Muscle of back (tissue), 13 donors: ENCODE measurements around the gene PTAFR. TPM values are rescaled to one million over a fixed set of nuclear protein-coding genes. Genes with fewer than 3 reads are reported as not detected.

Source experiments
- DNase-seq, 3 donors: peaks; one replicate each; pipeline versions ENCODE4 v3.0.0 to v3.0.0-alpha.2; 2013
- long read RNA-seq, 9 donors: transcript quantifications; one replicate each; lab custom pipeline, GENCODE V29; 2026
- polyA plus RNA-seq, 10 donors: library from polyadenylated mRNA; unstranded; fragments of 120-200 nt; gene quantifications; one replicate each; pipeline ENCODE4 v1.2.1, GENCODE V29; 2013; ENCODE audit not compliant: insufficient read length in 10 of 10

Gene PTAFR, protein sequence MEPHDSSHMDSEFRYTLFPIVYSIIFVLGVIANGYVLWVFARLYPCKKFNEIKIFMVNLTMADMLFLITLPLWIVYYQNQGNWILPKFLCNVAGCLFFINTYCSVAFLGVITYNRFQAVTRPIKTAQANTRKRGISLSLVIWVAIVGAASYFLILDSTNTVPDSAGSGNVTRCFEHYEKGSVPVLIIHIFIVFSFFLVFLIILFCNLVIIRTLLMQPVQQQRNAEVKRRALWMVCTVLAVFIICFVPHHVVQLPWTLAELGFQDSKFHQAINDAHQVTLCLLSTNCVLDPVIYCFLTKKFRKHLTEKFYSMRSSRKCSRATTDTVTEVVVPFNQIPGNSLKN
- 1 to 10 TPM; 1.5 to 2.6 (median 2.0) TPM for polyA plus RNA-seq
- long read RNA-seq, donor 1, full-length matches to known transcripts, result 1 of 1 reads
- long read RNA-seq, donor 1, partial matches to known transcripts, result 0 of 1 reads
- long read RNA-seq, donor 1, other reads (novel, unspliced or antisense), result 0 of 1 reads
- long read RNA-seq, donor 2, full-length matches to known transcripts, result 1 of 1 reads
- long read RNA-seq, donor 2, partial matches to known transcripts, result 0 of 1 reads
- long read RNA-seq, donor 2, other reads (novel, unspliced or antisense), result 0 of 1 reads
- long read RNA-seq, donor 3, result 0 reads
- long read RNA-seq, donor 4, result 0 reads
- long read RNA-seq, donor 5, result 0 reads
- long read RNA-seq, donor 6, full-length matches to known transcripts, result 1 of 1 reads
- long read RNA-seq, donor 6, partial matches to known transcripts, result 0 of 1 reads
- long read RNA-seq, donor 6, other reads (novel, unspliced or antisense), result 0 of 1 reads
- long read RNA-seq, donor 7, result 0 reads
- long read RNA-seq, donor 8, result 0 reads
- long read RNA-seq, donor 9, result 0 reads

DNA sequence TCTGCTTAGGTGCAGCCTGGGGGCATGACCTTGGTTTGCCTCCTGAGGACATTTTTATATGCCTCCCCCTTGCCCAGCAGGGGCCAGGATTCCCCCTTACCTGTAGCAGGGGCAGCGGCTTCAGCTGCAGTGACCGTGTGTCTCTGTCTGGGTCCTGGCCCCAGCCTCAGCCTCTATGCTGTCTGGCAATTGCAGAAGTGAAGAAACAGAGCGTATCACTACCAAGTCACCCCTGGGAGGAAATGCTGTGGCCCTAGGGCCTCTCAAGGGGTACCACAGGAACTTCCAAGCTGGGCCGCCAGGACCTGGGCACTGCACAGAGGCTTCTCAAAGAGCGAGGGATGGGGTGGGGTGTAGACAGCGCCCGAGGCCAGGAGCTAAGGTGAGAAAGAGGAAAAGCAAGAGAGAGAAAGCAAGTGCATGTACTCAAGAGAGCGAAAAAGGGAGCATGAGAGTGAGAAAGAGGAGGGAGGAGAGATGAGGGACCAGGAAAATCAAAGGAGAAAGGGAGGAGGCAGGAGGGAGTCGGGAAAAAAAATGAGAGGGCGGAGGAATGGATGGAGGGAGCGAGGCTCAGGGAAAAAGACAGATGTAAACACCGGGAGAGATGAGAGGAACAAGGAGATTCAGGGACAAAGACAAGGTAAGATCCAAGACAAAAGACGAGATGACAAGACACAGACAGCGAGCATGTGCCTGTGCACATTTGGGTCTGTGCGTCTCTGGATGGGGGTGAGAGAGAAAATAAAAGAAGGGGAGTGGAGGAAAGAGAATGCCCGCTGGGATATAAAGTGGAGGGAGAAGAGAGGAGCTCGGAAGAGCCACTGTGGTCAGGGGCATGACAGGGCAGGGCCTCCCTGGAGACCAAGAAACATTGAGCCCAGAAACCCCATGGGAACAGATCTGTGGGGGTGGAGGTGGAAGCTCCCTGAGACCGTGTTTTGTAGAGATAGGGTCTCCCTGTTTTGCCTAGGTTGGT is at the start of gene PTAFR:
TSS of gene PTAFR (minus strand) at position 199 of the 979 bp plus-strand sequence. CDS start 25,669 bp downstream, outside the sequence.
- no peak for DNase-seq

DNA sequence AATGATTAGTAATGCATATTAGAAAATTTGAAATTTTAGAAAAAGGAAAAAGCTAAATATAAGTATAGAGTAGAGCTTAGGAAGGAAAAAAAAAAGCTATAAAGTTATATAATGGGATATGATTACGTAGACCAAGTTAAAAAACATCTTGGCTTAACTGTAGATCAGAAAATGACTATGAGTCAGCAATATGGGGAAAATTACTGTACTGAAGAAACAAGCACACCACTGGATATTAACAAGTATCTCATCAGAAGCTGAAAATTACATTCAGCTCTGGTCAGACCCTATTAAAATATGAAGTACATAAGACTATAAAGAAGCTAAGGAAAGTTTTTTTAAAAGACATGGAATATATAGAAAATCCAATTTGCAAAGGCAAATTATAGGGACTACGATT is 36.8 kb upstream of the PTAFR start:
- DNase-seq, result no peak

DNA sequence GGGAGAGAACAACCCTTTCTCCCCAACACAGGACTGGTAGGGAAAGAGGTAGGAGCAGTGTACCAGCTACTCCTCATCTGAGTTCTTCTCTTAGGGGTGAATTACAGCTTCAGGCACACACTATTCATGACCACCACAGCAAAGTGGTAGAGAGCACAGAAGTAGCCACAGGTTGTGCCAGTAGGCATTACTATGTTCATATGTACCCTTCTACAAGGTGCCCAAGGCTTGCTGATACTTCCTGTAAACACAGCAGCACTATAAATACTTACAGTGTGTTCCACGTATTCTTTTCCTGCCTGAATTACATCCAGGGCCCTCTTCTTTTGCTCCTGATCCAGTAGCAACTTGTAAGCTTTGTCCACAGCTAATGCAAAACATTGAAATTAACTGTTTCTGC is 33.2 kb upstream of the PTAFR start:
- DNase-seq, result no peak

DNA sequence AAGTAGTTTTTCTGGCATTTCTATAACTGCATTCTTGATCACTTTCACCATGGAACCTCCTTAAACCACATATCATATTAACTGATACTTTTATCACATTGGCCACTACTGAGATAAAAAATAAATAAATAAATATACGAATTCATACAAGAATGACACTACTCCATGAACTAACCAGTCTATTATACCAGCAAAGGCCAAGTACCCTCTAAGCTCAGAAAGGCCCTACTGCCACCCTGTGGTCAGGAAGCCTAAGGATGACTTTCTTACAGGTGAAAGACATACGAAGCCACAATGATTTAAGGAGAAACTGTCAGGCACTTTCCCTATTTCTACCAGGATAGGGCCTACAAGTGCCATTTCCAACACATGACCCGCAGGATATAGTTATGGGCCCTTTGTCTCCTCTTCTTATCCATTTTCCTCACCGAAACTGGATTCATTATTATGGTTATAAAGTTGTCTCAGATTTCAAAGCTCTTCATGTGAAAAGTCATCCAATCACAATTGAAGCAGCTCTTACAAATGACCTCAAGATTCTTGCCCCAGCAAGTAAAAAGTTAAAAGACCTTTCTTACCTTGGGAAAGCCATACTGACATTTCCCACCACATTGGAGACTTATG is 32.4 kb upstream of the PTAFR start:
- peak; percentile 26 to 55 (median 43) for DNase-seq

DNA sequence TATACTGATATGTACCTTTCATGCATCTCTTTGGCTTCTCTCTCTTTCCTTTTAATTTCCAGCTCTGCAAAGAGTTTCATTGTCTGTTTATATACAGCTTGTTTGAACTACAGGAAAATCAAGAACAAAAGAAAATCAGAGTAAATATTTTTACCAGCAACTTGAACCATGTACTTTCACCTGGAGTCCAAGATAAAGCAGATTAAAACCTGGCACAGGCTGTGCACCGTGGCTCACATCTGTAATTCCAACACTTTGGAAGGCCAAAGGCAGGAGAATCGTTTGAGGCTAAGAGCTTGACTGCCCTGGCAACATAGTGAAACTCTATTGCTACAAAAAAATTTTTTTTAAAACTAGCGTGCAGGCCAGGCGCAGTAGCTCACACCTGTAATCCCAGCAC is 28.8 kb upstream of the PTAFR start:
- DNase-seq, result no peak

DNA sequence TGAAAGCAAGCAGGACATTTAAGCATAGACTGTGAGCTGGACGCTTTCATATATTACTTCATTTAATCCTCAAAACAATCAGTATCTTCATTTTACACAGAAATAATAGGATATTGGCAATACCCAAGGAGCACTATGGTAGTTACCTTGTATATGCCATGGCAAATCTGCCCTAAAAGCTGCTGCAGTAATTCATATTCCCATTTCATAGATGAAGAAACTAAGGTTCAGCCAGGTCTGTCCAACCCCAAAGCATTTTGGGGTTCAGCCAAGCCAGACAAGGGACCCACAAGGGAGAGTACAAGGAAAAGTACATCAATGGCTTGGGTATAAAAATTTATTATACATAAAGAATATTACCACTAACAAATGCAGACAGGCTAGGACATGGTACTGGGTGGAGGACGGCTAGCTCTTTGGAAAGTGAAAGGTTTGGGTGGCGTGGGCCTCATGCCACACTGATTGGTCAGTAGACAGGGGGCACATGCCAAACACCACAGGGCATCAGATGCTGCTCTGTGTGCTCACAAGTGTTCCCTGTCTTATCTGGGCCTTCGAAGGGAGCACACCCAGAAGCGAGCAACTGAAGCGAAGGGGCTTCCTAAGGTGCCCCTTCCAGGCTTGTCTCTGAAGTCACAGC is 23.9 kb upstream of the PTAFR start:
- DNase-seq, result no peak

DNA sequence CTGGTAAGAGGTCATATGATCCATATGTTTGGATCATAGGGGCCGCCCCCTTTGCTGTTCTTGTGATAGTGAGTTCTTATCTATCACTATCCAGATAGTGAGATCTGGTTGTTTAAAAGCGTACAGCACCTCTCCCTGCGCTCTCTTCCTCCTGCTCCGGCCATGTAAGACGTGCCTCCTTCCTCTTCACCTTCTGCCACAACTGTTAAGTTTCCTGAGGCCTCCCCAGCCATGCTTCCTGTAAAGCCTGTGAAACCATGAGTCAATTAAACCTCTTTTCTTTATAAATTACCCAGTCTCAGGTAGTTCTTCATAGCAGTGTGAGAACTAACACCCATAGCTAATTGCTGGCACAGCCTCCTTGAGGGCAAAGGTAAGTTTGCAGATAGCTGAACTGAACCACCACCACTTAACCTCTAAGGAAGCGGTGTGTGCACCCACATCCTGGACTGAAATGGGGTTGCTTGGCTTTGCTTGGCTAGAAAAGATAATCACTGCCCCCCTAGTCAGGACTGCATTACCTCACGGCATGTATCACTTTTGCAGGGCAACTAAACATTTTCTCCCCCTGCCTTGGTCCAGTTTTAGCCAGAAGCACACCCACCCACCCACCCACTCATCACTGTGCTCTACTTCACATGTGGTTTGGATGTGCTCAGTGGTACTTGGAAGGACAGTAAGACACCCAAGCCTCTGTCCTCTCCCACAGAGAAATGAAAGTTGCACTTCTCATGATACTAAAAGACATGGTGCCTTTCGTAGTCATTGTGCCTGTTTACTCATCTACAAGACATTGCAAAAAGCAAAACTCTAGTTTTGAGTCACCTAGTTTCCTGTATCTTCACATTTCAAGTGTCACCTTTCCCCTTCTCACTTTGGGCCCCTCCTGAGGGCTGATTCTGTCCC is 23.1 kb upstream of the PTAFR start:
- DNase-seq, result no peak

DNA sequence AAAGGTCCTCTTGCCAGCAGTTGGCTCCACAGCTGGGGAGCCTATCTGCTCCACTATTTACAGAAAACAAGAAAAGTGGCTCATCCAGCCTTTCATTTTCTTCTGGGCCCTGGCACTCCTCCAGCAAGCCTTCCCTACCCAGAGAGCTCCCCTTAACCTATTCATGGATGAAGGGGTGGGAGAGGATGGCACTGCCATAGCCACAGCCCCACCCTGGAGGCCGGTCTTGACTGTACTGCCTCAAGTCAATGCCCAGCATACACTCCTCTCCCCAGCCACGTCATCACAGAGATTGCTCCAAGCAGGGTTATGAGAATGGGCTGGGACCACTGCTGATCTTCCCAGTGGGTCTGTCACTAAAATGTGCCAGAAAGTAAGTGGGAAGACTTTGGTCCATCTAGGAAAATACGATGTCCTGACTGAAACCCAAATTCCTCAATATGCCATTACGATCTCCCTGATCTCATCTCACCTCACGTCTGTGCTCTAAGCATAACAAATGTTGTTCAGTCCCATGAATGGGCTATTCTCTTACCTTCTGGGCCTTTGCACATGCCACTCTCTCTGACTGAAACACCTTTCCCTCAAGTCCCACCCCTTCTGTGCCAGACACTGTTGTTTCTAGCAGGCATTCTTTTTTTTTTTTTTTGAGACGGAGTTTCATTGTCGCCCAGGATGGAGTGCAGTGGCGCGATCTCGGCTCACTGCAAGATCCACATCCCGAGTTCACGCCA is 21.4 kb upstream of the PTAFR start:
- DNase-seq, result no peak

DNA sequence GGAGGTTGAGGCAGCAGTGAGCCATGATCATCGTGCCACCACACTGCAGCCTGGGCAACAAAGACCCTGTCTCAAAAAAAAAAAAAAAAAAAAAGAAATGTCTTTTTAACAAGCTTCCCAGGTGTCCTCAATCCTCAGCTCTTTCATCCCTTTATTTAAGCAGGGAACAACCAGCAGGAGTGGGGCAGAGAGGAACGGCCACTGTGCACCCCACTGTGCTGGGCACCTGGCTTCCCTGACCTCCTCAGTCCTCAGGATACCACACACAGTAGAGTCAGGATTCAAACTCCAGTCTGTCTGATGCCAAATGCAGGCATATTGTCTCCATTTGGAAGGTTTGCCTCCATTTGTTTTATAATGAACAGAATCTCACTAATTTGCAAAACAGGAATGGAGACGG is 19.8 kb upstream of the PTAFR start:
- DNase-seq, result no peak

DNA sequence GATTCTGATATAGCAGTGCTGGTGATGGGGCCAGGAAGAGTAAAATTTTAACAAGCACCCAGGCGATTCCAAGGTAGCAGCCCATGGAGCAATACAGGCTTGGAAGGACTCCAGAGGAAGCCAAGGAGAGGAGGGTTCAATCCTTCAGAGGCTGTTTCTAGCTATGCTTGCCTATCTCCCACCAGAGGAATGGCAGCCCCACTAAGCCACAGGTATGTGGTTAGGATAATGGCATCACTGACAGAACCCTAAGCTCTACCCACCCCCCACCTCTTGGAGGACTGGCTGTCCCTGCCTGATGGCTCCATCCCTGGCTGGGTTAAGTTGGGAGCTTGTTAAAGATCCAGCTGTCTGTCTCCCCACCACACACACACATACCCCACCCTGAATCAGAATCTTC is 19.3 kb upstream of the PTAFR start:
- DNase-seq, result no peak

DNA sequence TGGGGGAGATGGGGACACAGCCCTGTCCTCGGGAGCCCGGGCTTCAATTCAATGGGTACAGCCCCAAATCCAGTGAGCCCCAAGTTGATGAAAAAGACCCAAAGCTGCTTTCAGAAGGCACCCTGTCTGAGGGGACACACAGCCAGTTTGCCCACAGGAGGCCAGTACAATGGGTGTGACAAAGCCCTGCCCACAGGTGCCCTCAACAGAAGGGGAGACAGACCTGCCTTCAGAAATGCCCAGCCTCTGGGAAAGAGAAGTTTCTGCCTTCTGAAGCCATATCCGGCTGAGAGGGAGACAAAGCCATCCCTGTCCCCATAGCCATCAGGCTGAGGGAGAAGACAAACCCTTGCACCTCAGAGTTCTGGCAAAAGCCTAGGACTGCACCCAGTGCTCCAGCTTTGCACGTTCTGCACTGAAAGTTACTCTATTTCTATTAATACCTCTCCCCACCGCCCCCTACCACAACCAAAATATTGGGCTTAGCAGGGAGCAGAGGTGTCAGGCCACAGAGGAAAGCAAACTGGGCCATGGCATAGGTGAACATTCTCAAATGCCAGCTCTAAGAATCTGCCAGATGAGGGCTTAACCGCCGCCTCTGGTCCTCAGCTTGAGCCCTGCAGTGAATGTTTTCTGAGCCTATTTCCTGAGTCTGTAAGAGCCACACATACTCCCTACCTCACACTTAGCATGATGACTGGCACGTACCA is 18.0 kb upstream of the PTAFR start:
- no peak for DNase-seq

DNA sequence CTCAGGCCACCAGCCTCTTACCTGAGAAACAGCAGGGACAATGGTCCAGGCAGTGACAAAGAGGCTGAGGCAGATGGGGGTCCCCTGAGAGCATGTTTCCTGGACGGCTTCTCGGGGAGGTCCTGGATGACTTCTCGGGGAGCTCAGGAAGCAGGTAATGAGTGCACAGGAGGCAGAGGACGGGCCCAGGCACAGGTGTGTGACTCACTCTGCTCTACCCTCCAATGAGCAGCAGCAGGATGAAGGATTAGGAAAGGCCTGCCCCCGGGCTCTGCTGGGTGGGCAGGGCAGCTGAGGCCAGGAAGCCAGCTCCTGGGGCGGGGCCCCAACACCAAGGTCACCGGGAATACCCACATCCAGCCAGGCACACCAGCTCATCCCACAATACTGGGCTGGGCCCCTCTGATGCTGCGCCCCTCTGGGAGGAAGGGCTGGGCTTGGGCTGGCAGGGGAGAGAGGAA is 17.2 kb upstream of the PTAFR start:
- no peak for DNase-seq

DNA sequence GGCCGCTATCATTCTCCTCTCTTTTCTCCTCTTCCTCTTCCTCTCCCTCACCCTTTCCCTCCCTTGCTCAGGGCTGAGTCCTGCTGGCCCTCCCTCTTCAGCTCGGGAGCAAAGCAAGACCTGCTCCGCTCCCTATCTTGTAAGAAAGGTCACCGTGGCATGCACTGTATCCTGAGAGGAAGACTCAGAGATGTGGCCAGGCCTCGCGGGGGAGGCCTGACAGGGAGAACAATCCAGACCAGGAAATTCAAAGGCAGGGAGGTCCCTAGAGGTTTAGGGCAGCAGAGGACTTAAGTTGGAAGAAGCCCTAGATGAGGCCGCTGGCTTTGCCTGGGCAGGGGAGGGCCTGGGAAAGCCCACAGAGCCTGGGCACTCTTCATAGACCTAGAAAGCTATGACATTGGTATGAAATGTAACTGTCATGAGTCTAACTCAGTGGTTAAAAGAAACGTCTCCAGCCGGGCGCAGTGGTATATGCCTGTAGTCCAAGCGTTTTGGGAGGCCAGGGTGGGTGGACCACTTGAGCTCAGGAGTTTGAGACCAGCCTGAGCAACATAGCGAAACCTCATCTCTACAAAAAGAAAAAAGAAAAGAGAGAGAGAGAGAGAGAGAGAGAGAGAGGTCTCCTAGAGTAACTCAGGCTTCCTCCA is 14.6 kb upstream of the PTAFR start:
- DNase-seq, result no peak

DNA sequence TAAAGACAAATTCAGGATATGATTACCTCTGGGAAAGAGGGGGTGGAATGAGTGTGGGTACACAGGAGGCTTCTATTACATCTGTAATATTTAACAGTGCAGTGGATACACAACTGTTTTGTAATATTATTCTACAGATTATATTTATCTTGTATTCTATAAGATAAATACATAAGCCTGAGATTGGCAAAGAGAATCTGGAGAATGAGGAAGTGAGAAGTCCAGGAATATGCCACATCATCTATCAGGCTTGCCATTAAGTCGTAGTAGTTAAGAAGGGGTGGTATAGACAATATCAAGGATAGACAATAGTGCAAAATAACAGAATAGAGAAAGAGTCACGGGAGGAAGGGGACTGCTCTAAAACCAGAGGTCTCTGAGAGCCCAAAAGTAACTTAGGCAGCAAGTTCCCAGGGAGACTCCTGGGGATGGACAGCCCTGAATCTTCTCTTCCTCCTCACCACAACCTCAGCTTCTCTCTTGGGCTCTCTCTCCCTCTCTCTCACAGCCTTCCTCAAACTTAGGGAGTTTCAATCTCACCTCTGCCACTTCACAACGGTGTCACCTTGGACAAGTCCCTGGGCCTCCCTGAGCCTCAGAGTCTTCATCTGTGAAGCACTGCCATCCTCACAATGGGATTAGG is 14.0 kb upstream of the PTAFR start:
- DNase-seq, result no peak

DNA sequence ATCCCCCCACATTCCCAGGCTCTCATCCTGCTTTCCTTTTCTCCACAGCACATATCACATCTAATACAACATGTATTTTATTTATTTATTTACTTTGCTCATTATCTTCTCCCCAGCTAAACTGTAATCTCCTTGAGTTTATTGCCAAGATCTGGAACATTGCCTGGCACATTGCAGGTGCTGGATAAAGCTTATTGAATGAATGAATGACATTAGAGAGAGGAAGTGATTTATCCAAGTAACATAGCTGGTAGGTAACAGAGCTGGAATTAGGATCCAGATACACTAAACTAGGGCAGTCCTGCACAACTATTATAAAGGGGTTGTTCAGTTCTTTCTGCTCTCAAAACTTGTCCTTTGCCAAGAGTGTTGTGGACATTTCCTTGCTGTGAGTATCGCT is 8.6 kb upstream of the PTAFR start:
- no peak for DNase-seq

DNA sequence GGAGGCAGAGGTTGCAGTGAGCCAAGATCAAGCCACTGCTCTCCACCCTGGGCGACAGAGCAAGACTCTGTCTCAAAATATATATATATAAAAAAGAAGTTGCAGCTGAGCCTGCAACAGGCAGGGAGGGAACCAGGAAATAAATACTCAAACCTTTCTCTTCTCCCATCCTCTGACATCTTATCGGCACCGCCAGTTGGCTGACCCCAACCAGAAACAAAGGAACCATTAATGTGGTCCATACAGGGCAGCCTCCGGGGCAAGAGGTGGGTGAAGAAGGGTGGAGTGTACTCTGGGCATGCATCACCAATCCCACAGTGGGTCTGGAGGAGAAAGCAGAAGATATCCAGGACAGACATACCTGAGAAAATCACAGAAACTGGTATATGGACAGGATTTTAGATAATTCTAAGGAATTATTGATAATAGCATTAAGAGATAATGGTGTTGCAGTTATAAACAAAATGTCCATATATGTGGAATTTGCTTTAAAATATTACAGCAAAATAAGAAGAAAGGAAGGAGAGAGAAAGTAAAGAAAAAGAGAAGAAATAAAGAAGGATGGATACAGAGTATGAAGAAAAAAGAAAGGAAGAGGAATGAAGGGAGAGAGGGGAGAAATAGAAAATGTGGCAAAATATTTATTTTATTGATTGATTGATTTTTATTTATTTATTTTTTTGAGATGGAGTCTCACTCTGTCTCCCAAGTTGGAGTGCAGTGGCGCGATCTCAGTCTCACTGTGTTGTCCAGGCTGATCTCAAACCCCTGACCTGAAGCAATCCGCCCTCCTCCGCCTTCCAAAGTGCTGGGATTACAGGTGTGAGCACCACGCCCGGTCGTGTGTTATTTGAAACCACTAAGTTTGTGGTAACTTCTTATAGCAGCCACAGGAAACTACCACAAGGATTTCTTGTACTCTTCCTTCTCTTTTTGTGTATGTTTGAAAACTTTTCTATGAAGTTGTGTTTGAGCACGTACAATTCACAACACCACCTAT is 4.1 kb upstream of the PTAFR start:
- DNase-seq, result no peak
